Stimulated activated CD8-positive, alpha-beta memory T cell treated with anti-CD3 and anti-CD28 coated beads, Interleukin-2, amount 100 ng/mL, for 1 hour (primary cell): ENCODE data around the gene SEMA4G.

ENCODE experiments used
- DNase-seq, 2 donors: peaks; one replicate each; pipeline ENCODE4 v3.0.0-alpha.2; 2020; ENCODE audit warnings: low read depth in 2 of 2

SEMA4G gene

GRCh38 chr10:101007099-101007711 lies 37.9 kb downstream of the SEMA4G start:
- DNase-seq, result no peak

- DNase-seq, result no peak
These were observed 38.9 kb downstream of the SEMA4G start for GRCh38 chr10:101007915-101008822.

GRCh38 chr10:101008823-101009423 lies 39.6 kb downstream of the SEMA4G start:
- DNase-seq, result no peak

- no peak for DNase-seq
These were observed 41.0 kb downstream of the SEMA4G start for GRCh38 chr10:101010329-101010728.

GRCh38 chr10:101011517-101012423 lies 42.5 kb downstream of the SEMA4G start:
- DNase-seq, result no peak

GRCh38 chr10:101012525-101013364 lies 43.4 kb downstream of the SEMA4G start:
- DNase-seq, result peak; percentile 48 to 63

GRCh38 chr10:101013365-101013825 lies 44.1 kb downstream of the SEMA4G start:
- DNase-seq, result no peak

GRCh38 chr10:101014230-101014884 lies 45.1 kb downstream of the SEMA4G start:
- DNase-seq, result peak; percentile 58 to 64

GRCh38 chr10:101014966-101015581 lies 45.8 kb downstream of the SEMA4G start:
- DNase-seq, result no peak

- no peak for DNase-seq
These were observed 46.3 kb downstream of the SEMA4G start for GRCh38 chr10:101015582-101015973.

GRCh38 chr10:101016814-101017213 lies 47.5 kb downstream of the SEMA4G start:
- no peak for DNase-seq

GRCh38 chr10:101018118-101018599 lies 48.9 kb downstream of the SEMA4G start:
- no peak for DNase-seq

GRCh38 chr10:101018600-101019439 lies 49.5 kb downstream of the SEMA4G start:
- DNase-seq, result peak; percentile 44 to 53
